H9 (cell line): ENCODE measurements around the gene CALHM3. TPM values are rescaled to one million over a fixed set of nuclear protein-coding genes. Genes with fewer than 3 reads are reported as not detected.

Experiments
- DNase-seq: peaks from one replicate; pipeline ENCODE4 v3.0.0-alpha.2; 2017
- H2AFZ ChIP-seq: one replicate; pipeline ENCODE4 v1.6.1; 2013; ENCODE audit warnings: mild to moderate bottlenecking, low read length, control low read depth, moderate library complexity
- H2AK5ac ChIP-seq: 2 replicates; pipeline ENCODE4 v1.6.1; 2013; ENCODE audit warnings: low read length, control low read depth, mixed read lengths; ENCODE audit not compliant: insufficient read length
- H2BK120ac ChIP-seq: one replicate; pipeline ENCODE4 v1.6.1; 2013; ENCODE audit warnings: low read depth, mild to moderate bottlenecking, low read length, control low read depth, inconsistent platforms; ENCODE audit not compliant: poor library complexity, severe bottlenecking
- H2BK12ac ChIP-seq: 2 replicates; pipeline ENCODE4 v1.6.1; 2013; ENCODE audit warnings: low read length, control low read depth, mixed read lengths, low read depth; ENCODE audit not compliant: insufficient read length
- H2BK15ac ChIP-seq: 2 replicates; pipeline ENCODE4 v1.6.1; 2013; ENCODE audit warnings: low read depth, low read length, control low read depth
- H2BK20ac ChIP-seq: one replicate; pipeline ENCODE4 v1.6.1; 2013; ENCODE audit warnings: low read depth, mild to moderate bottlenecking, low read length, control low read depth, inconsistent platforms; ENCODE audit not compliant: poor library complexity, severe bottlenecking
- H2BK5ac ChIP-seq: 2 replicates; pipeline ENCODE4 v1.6.1; 2013; ENCODE audit warnings: low read length, control low read depth, mixed read lengths; ENCODE audit not compliant: insufficient read length
- H3K14ac ChIP-seq: 2 replicates; pipeline ENCODE4 v1.6.1; 2013; ENCODE audit warnings: low read length, control low read depth; ENCODE audit not compliant: insufficient read depth
- H3K18ac ChIP-seq: 2 replicates; pipeline ENCODE4 v1.6.1; 2013; ENCODE audit warnings: low read depth, mild to moderate bottlenecking, mixed read lengths, low read length, control low read depth; ENCODE audit not compliant: insufficient read length
- H3K23ac ChIP-seq: 2 replicates; pipeline ENCODE4 v1.6.1; 2013; ENCODE audit warnings: low read length, control low read depth, mixed read lengths, low read depth; ENCODE audit not compliant: insufficient read length
- H3K23me2 ChIP-seq: 2 replicates; pipeline ENCODE4 v1.6.1; 2013; ENCODE audit warnings: low read depth, mild to moderate bottlenecking, mixed read lengths, low read length, control low read depth; ENCODE audit not compliant: insufficient read length, poor library complexity, severe bottlenecking
- H3K27ac ChIP-seq: 2 replicates; pipeline ENCODE4 v1.5.1; 2013; ENCODE audit warnings: low read length, control low read depth, mixed read lengths, low read depth; ENCODE audit not compliant: insufficient read length
- H3K27me3 ChIP-seq: 2 replicates; pipeline ENCODE4 v1.6.1; 2013; ENCODE audit warnings: low read length, control low read depth, inconsistent platforms; ENCODE audit not compliant: insufficient read depth
- H3K4ac ChIP-seq: 2 replicates; pipeline ENCODE4 v1.6.1; 2013; ENCODE audit warnings: low read depth, mild to moderate bottlenecking, control low read depth, inconsistent platforms, low read length, moderate library complexity
- H3K4me1 ChIP-seq: 2 replicates; pipeline ENCODE4 v1.6.1; 2013; ENCODE audit warnings: low read length, control low read depth, inconsistent platforms; ENCODE audit not compliant: insufficient read depth
- H3K4me2 ChIP-seq: 2 replicates; pipeline ENCODE4 v1.6.1; 2013; ENCODE audit warnings: low read length, control low read depth, mixed read lengths; ENCODE audit not compliant: insufficient read length, insufficient read depth
- H3K56ac ChIP-seq: 2 replicates; pipeline ENCODE4 v1.6.1; 2013; ENCODE audit warnings: low read depth, mild to moderate bottlenecking, mixed read lengths, low read length, control low read depth; ENCODE audit not compliant: insufficient read length
- H3K79me1 ChIP-seq: 2 replicates; pipeline ENCODE4 v1.6.1; 2013; ENCODE audit warnings: low read depth, mild to moderate bottlenecking, moderate library complexity, low read length, control low read depth, inconsistent platforms; ENCODE audit not compliant: insufficient read depth, poor library complexity, severe bottlenecking
- H3K79me2 ChIP-seq: 2 replicates; pipeline ENCODE4 v1.6.1; 2013; ENCODE audit warnings: low read length, control low read depth, inconsistent platforms; ENCODE audit not compliant: insufficient read depth
- H3K9ac ChIP-seq: 2 replicates; pipeline ENCODE4 v1.6.1; 2013; ENCODE audit warnings: low read length, control low read depth, mixed read lengths; ENCODE audit not compliant: insufficient read length; ENCODE audit errors: extremely low read depth
- H3K9me3 ChIP-seq: one replicate; pipeline ENCODE4 v1.6.1; 2013; ENCODE audit warnings: low read depth, low read length, inconsistent platforms; ENCODE audit not compliant: control insufficient read depth
- H3T11ph ChIP-seq: one replicate; pipeline ENCODE4 v1.6.1; 2013; ENCODE audit warnings: mild to moderate bottlenecking, low read length, control low read depth, inconsistent platforms
- H4K20me1 ChIP-seq: one replicate; pipeline ENCODE4 v1.6.1; 2013; ENCODE audit not compliant: control insufficient read depth, insufficient read length, insufficient read depth
- H4K5ac ChIP-seq: 2 replicates; pipeline ENCODE4 v1.6.1; 2013; ENCODE audit warnings: low read depth, mild to moderate bottlenecking, mixed read lengths, low read length, control low read depth; ENCODE audit not compliant: insufficient read length
- H4K8ac ChIP-seq: replicated peaks from 2 replicates; pipeline ENCODE4 v1.6.1; 2013; ENCODE audit warnings: low read length, control low read depth, mixed read lengths, low read depth; ENCODE audit not compliant: insufficient read length
- H4K91ac ChIP-seq: 2 replicates; pipeline ENCODE4 v1.6.1; 2013; ENCODE audit warnings: low read depth, mild to moderate bottlenecking, moderate library complexity, mixed read lengths, low read length, control low read depth; ENCODE audit not compliant: insufficient read length
- H3K27ac Mint-ChIP-seq, 3 experiments: 2 replicates in 2 of 3; 3 replicates in 1 of 3; pipeline ENCODE4 v1.8.0; 2020 to 2021; ENCODE audit warnings: mixed read lengths in 3 of 3, mild to moderate bottlenecking in 1 of 3, moderate library complexity in 1 of 3
- H3K27me3 Mint-ChIP-seq: 2 replicates; pipeline ENCODE4 v1.8.0; 2021; ENCODE audit warnings: low read depth, mild to moderate bottlenecking, moderate library complexity, mixed read lengths
- H3K36me3 Mint-ChIP-seq, 3 experiments: 2 replicates in 2 of 3; 3 replicates in 1 of 3; pipeline ENCODE4 v1.8.0; 2020 to 2021; ENCODE audit warnings: low read depth in 3 of 3, mixed read lengths in 3 of 3; ENCODE audit not compliant: insufficient read depth in 1 of 3
- H3K4me1 Mint-ChIP-seq, 2 experiments: 2 replicates each; pipeline ENCODE4 v1.8.0; 2020; ENCODE audit warnings: mixed read lengths in 2 of 2
- H3K4me3 Mint-ChIP-seq, 2 experiments: 2 replicates in 1 of 2; 3 replicates in 1 of 2; pipeline ENCODE4 v1.8.0; 2020 to 2021; ENCODE audit warnings: mild to moderate bottlenecking in 2 of 2, mixed read lengths in 2 of 2, moderate library complexity in 1 of 2
- H3K9me3 Mint-ChIP-seq, 2 experiments: 2 replicates in 1 of 2; 3 replicates in 1 of 2; pipeline ENCODE4 v1.8.0; 2020; ENCODE audit warnings: mild to moderate bottlenecking in 2 of 2, mixed read lengths in 2 of 2, moderate library complexity in 1 of 2
- CTCF ChIP-seq: fragments of 200-600 bp; sonication (generic); conservative IDR thresholded peaks from 3 replicates; pipeline ENCODE4 v1.8.0; 2021; ENCODE audit warnings: antibody characterized with exemption, mild to moderate bottlenecking
- WGBS: extraction: QIAGEN DNeasy Blood & Tissue Kit; methylation state at CpG from one replicate; pipeline ENCODE4 v1.1.7; 2013; ENCODE audit warnings: missing lambda C conversion rate, low lambda C conversion rate, mixed read lengths; ENCODE audit not compliant: insufficient read length; ENCODE audit errors: extremely low coverage; 5-methylcytosine and 5-hydroxymethylcytosine counted together
- total RNA-seq: library from RNA; stranded (reverse); gene quantifications from 2 replicates; pipeline ENCODE4 v1.2.1, GENCODE V29; 2021

Gene CALHM3
- total RNA-seq, 1 experiment from 2014 or later, result not detected

GRCh38 chr10:103510046-103510685 lies 31.1 kb upstream of the CALHM3 start:
- H2BK120ac ChIP-seq, result no peak overlapping the region
- H3K4me1 ChIP-seq, result no peaks in the 10 kb centered on the region
- H4K5ac ChIP-seq, result no peak overlapping the region
- no peak overlapping the region for H3K9ac ChIP-seq
- H3K9me3 ChIP-seq, result no peaks in the 10 kb centered on the region
- H2BK20ac ChIP-seq, result no peak overlapping the region
- H3T11ph ChIP-seq, result no peak overlapping the region
- no peaks in the 10 kb centered on the region for H4K20me1 ChIP-seq
- H4K91ac ChIP-seq, result no peak overlapping the region
- Mint-ChIP-seq H3K27me3 (no peaks in the 10 kb centered on the region; the same call in none of the 2 replicates), H3K9me3 (no peaks in the 10 kb centered on the region), H3K27ac (no peak overlapping the region), H3K4me3 (no peak overlapping the region), H3K4me1 (peaks cover 6 to 16% of the 10 kb centered on the region in 2 experiments), H3K36me3 (no peaks in the 10 kb centered on the region)
- DNase-seq, result peak; percentile 19
- no peak overlapping the region for H3K4ac ChIP-seq
- no peak overlapping the region for H3K23ac ChIP-seq
- no peaks in the 10 kb centered on the region for H3K79me1 ChIP-seq
- H2BK5ac ChIP-seq, result no peak overlapping the region
- H3K27ac ChIP-seq, result no peak overlapping the region
- H3K14ac ChIP-seq, result no peak overlapping the region
- H3K23me2 ChIP-seq, result no peaks in the 10 kb centered on the region
- no peak overlapping the region for H2BK15ac ChIP-seq
- WGBS, result no CpG with 5 or more reads among the region's 8 CpGs
- no peak overlapping the region for H4K8ac ChIP-seq
- H3K79me2 ChIP-seq, result no peaks in the 10 kb centered on the region
- H2AK5ac ChIP-seq, result no peak overlapping the region
- no peak overlapping the region for H2AFZ ChIP-seq
- no peak overlapping the region for H3K56ac ChIP-seq
- TF ChIP-seq CTCF, result no peak
- H2BK12ac ChIP-seq, result no peak overlapping the region
- no peak overlapping the region for H3K4me2 ChIP-seq
- no peaks in the 10 kb centered on the region for H3K27me3 ChIP-seq
- H3K18ac ChIP-seq, result no peak overlapping the region
